ENCODE results near the gene PHKG2.
A peak's percentile ranks its signal among the peaks of the same experiment; 100 is the strongest.

DNA sequence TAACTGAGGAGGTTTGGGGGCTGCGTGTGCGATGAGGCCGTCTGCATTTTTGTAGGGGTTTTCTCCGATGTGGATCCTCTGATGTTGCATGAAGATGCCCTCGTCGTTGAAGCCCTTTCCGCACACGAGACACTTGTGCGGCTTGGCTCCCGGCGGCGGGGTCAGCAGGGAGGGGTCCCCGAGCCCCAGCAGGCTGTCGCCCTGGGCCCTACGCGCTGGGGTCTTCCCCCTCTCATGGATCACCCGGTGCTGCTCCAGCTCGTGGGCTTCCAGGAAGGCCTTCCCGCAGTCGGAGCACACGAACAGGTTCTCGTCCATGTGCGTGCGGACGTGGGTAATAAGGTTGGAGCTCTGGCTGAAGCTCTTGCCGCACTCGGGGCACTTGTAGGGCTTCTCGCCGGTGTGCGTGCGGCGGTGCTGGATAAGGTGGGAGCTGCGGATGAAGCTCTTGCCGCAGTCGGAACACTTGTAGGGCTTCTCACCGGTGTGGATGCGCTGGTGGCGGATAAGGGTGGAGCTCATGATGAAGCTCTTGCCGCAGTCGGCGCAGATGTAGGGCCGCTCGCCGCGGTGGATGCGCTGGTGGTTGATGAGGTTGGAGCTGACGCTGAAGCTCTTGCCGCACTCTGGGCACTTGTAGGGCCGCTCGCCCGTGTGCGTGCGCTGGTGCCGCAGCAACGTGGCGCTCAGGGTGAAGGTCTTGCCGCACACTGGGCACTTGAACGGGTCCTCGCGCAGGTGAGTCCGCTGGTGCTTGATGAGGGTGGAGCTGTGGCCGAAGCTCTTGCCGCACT, 34.5 kb downstream of the PHKG2 start:
- TF ChIP-seq POLR2A (IDR thresholded peaks at IDR 0.05) (no peak), POLR2AphosphoS5 (IDR thresholded peaks at IDR 0.05) (peak in 1 of 3 donors; percentile 22)
- TF ChIP-seq, protein P1, sequence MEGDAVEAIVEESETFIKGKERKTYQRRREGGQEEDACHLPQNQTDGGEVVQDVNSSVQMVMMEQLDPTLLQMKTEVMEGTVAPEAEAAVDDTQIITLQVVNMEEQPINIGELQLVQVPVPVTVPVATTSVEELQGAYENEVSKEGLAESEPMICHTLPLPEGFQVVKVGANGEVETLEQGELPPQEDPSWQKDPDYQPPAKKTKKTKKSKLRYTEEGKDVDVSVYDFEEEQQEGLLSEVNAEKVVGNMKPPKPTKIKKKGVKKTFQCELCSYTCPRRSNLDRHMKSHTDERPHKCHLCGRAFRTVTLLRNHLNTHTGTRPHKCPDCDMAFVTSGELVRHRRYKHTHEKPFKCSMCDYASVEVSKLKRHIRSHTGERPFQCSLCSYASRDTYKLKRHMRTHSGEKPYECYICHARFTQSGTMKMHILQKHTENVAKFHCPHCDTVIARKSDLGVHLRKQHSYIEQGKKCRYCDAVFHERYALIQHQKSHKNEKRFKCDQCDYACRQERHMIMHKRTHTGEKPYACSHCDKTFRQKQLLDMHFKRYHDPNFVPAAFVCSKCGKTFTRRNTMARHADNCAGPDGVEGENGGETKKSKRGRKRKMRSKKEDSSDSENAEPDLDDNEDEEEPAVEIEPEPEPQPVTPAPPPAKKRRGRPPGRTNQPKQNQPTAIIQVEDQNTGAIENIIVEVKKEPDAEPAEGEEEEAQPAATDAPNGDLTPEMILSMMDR (IDR thresholded peaks at IDR 0.05 in 8 of 11, conservative IDR thresholded peaks at IDR 0.05 in 3 of 11): no peak

All from spleen (tissue), 7 donors.